ENCODE measurements around the gene ASB4. TPM values are rescaled to one million over a fixed set of nuclear protein-coding genes. Genes with fewer than 3 reads are reported as not detected.
A peak's percentile ranks its signal among the peaks of the same experiment; 100 is the strongest.

ASB4 gene
- total RNA-seq, 2 donors from 2014 or later: not detected

DNA sequence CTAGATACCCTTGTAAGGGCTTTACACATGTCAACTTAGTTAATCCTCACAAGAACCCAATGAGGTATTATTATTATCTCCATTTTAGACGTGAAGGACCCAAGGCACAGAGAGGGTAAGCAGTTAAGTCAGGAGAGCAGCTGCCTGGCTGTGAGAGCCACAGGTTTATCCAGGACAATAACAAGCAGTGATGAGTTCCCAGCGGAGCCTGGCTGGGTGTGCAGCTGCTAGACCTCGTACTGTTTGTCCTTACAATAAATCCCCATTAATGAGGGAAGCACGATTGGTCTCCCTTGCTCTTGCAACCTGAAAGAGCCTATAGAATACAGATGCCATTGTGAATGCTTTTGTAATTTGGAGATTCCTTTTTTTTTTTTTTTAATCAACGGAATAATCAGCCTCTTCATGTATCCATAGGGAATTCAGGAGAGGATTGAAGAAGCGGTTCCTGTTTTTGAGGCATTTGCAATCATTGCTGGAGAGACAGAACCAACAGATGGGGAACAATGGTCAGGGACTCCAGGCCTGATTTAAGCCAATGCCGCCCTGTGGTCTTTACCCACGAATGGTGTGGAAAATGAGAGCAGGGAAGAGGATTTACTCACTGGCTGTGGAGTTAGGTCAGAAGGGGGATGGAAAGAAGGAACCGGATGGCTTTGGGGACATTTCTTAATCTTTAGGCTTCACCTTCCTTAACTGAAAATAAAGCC is 12.3 kb upstream of the ASB4 start:
- DNase-seq: no peak
- no peaks in the 10 kb centered on the region for H3K27me3 Mint-ChIP-seq (ENCODE audit: insufficient read depth)
- no peak overlapping the region for H3K4me3 Mint-ChIP-seq
- H3K27me3 ChIP-seq (ENCODE audit: control insufficient read depth, insufficient read depth, low read length, poor library complexity, severe bottlenecking): no peaks in the 10 kb centered on the region
- peak overlapping the region; percentile 95 for H3K27ac ChIP-seq (ENCODE audit: low read depth, low read length)
- peaks cover 4% of the 10 kb centered on the region for H3K4me1 ChIP-seq (ENCODE audit: control insufficient read depth, insufficient read depth, low read length)
- H3K4me1 Mint-ChIP-seq: peaks cover 26% of the 10 kb centered on the region
- no peaks in the 10 kb centered on the region for H3K36me3 Mint-ChIP-seq (ENCODE audit: low read depth)
- no peaks in the 10 kb centered on the region for H3K9me3 ChIP-seq (ENCODE audit: control insufficient read depth, low read length)
- TF ChIP-seq, protein P1, sequence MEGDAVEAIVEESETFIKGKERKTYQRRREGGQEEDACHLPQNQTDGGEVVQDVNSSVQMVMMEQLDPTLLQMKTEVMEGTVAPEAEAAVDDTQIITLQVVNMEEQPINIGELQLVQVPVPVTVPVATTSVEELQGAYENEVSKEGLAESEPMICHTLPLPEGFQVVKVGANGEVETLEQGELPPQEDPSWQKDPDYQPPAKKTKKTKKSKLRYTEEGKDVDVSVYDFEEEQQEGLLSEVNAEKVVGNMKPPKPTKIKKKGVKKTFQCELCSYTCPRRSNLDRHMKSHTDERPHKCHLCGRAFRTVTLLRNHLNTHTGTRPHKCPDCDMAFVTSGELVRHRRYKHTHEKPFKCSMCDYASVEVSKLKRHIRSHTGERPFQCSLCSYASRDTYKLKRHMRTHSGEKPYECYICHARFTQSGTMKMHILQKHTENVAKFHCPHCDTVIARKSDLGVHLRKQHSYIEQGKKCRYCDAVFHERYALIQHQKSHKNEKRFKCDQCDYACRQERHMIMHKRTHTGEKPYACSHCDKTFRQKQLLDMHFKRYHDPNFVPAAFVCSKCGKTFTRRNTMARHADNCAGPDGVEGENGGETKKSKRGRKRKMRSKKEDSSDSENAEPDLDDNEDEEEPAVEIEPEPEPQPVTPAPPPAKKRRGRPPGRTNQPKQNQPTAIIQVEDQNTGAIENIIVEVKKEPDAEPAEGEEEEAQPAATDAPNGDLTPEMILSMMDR (conservative IDR thresholded peaks at IDR 0.05): no peak
- H3K4me3 ChIP-seq (ENCODE audit: low read length): no peak overlapping the region
- 79 to 86% methylated on average over 5 to 9 of the region's 9 CpGs for WGBS, 2 experiments (ENCODE audit: insufficient coverage in 1 of 2, insufficient read length in 1 of 2)
- H3K9ac ChIP-seq (ENCODE audit: extremely low read depth, low read length, poor library complexity, severe bottlenecking): no peak overlapping the region
- H3K9me3 Mint-ChIP-seq: no peaks in the 10 kb centered on the region
- H3K36me3 ChIP-seq (ENCODE audit: control insufficient read depth, insufficient read depth, low read length): no peaks in the 10 kb centered on the region
- no peak overlapping the region for H3K27ac Mint-ChIP-seq

DNA sequence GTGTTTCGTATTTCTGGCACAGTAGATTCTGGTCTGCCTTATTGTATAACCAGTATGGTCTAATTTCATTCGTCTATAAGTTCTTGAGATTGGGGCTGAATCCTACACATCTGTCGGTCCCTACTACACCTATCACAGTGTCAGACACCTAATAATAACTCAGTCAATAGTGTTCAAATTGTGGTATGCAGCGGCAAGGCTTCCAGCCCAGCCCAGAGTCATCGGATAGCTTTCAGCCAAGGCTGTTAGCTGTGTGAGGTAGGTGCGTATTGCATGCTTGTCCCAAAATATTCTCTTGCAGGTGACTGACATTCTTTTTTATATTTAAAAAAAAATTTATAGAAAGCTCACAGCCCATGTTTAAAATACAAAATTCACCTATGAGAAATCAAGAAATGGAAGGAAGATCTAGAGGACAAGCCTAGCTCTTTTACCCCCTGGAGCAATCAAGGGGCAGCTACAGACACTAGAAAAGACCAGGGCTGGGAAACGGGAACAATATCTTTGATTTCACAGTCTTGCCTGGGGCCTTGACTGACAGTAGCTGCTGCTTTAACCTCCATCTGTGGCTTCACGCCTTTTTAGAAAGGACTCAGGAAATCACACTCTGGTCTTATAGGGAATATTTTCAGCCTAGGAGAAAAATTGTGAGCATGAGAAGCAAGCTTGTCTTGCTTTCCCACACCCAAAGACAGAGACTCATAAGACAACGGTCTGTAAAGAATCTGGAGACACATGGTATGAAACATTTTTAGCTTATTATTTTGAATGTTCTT is 9.5 kb upstream of the ASB4 start:
- Mint-ChIP-seq H3K27ac (no peak overlapping the region), H3K4me3 (no peak overlapping the region), H3K4me1 (peaks cover 17% of the 10 kb centered on the region), H3K27me3 (ENCODE audit: insufficient read depth) (no peaks in the 10 kb centered on the region), H3K9me3 (no peaks in the 10 kb centered on the region), H3K36me3 (ENCODE audit: low read depth) (no peaks in the 10 kb centered on the region)
- WGBS, 2 experiments (ENCODE audit: insufficient coverage in 1 of 2, insufficient read length in 1 of 2): 47 to 86% methylated on average over 2 to 8 of the region's 9 CpGs
- Histone ChIP-seq H3K36me3 (ENCODE audit: control insufficient read depth, insufficient read depth, low read length) (no peaks in the 10 kb centered on the region), H3K4me1 (ENCODE audit: control insufficient read depth, insufficient read depth, low read length) (no peaks in the 10 kb centered on the region), H3K4me3 (ENCODE audit: low read length) (no peak overlapping the region), H3K27ac (ENCODE audit: low read depth, low read length) (peak overlapping the region; percentile 91), H3K9ac (ENCODE audit: extremely low read depth, low read length, poor library complexity, severe bottlenecking) (no peak overlapping the region), H3K27me3 (ENCODE audit: control insufficient read depth, insufficient read depth, low read length, poor library complexity, severe bottlenecking) (no peaks in the 10 kb centered on the region), H3K9me3 (ENCODE audit: control insufficient read depth, low read length) (no peaks in the 10 kb centered on the region)
- DNase-seq: no peak
- TF ChIP-seq, protein P1 (conservative IDR thresholded peaks at IDR 0.05): no peak

DNA sequence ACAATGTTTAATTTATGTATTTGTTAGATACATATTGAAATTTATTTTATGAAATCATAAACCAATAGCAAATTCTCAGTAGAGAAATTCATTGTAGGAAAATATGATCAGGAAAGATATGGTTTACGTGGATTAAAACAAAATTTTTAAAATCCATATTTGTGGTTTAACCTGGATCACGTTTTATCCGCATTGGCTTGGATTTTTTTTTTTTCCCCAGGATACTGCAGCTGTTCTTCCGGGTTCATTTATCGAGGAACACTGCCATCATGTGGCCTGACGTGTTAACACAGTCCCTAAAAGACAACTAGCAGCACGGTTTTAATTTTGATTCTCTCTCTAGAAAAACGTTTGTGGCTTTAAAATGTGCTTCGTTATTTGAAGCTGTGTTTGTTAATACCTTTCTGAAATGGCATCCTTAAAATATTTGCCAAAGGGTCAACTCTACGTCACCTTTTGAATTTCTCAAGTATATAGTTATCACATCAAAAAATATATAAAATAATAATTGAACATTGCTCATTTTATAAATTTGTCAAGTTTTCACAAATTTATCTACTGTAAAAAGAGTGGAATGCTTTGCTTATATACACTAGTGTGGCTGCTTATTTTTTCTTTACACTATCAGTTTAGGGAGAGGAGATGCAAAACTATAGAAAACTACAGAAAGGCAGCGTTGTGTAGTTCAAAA is 8.7 kb upstream of the ASB4 start:
- Mint-ChIP-seq H3K9me3 (no peaks in the 10 kb centered on the region), H3K4me1 (peaks cover 17% of the 10 kb centered on the region), H3K27ac (no peak overlapping the region), H3K36me3 (ENCODE audit: low read depth) (no peaks in the 10 kb centered on the region), H3K4me3 (no peak overlapping the region), H3K27me3 (ENCODE audit: insufficient read depth) (no peaks in the 10 kb centered on the region)
- no peak overlapping the region for H3K4me3 ChIP-seq (ENCODE audit: low read length)
- DNase-seq: peak; percentile 83
- TF ChIP-seq, protein P1 (conservative IDR thresholded peaks at IDR 0.05): peak; percentile 89
- no peaks in the 10 kb centered on the region for H3K27me3 ChIP-seq (ENCODE audit: control insufficient read depth, insufficient read depth, low read length, poor library complexity, severe bottlenecking)
- peak overlapping the region; percentile 91 for H3K27ac ChIP-seq (ENCODE audit: low read depth, low read length)
- H3K4me1 ChIP-seq (ENCODE audit: control insufficient read depth, insufficient read depth, low read length): no peaks in the 10 kb centered on the region
- no peak overlapping the region for H3K9ac ChIP-seq (ENCODE audit: extremely low read depth, low read length, poor library complexity, severe bottlenecking)
- WGBS, 2 experiments (ENCODE audit: insufficient coverage in 1 of 2, insufficient read length in 1 of 2): 11 to 15% methylated on average over 9 to 10 of the region's 11 CpGs
- H3K9me3 ChIP-seq (ENCODE audit: control insufficient read depth, low read length): no peaks in the 10 kb centered on the region
- no peaks in the 10 kb centered on the region for H3K36me3 ChIP-seq (ENCODE audit: control insufficient read depth, insufficient read depth, low read length)

Data from endodermal cell (in vitro differentiated cells).